ENCODE data around the gene MATN1.

- TF ChIP-seq ARNTL (CRISPR knock-in tag; IDR thresholded peaks at IDR 0.05; ENCODE audit: borderline replicate concordance, low read depth) (no peak), ESRRG (CRISPR knock-in tag; IDR thresholded peaks at IDR 0.05) (no peak), ZC3H10 (CRISPR knock-in tag; IDR thresholded peaks at IDR 0.05) (no peak), BACH2 (CRISPR knock-in tag; IDR thresholded peaks at IDR 0.05; ENCODE audit: borderline replicate concordance) (no peak), ZNF565 (CRISPR knock-in tag; conservative IDR thresholded peaks at IDR 0.05; ENCODE audit: low read depth) (no peak), RARB (CRISPR knock-in tag; IDR thresholded peaks at IDR 0.05) (no peak), ZFP30 (CRISPR knock-in tag; IDR thresholded peaks at IDR 0.05) (no peak)
- TF ChIP-seq, protein P1, sequence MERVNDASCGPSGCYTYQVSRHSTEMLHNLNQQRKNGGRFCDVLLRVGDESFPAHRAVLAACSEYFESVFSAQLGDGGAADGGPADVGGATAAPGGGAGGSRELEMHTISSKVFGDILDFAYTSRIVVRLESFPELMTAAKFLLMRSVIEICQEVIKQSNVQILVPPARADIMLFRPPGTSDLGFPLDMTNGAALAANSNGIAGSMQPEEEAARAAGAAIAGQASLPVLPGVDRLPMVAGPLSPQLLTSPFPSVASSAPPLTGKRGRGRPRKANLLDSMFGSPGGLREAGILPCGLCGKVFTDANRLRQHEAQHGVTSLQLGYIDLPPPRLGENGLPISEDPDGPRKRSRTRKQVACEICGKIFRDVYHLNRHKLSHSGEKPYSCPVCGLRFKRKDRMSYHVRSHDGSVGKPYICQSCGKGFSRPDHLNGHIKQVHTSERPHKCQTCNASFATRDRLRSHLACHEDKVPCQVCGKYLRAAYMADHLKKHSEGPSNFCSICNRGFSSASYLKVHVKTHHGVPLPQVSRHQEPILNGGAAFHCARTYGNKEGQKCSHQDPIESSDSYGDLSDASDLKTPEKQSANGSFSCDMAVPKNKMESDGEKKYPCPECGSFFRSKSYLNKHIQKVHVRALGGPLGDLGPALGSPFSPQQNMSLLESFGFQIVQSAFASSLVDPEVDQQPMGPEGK (CRISPR knock-in tag; IDR thresholded peaks at IDR 0.05; ENCODE audit: borderline replicate concordance): no peak
- TF ChIP-seq, protein P2, sequence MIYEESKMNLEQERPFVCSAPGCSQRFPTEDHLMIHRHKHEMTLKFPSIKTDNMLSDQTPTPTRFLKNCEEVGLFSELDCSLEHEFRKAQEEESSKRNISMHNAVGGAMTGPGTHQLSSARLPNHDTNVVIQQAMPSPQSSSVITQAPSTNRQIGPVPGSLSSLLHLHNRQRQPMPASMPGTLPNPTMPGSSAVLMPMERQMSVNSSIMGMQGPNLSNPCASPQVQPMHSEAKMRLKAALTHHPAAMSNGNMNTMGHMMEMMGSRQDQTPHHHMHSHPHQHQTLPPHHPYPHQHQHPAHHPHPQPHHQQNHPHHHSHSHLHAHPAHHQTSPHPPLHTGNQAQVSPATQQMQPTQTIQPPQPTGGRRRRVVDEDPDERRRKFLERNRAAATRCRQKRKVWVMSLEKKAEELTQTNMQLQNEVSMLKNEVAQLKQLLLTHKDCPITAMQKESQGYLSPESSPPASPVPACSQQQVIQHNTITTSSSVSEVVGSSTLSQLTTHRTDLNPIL (CRISPR knock-in tag; IDR thresholded peaks at IDR 0.05; ENCODE audit: low read depth): no peak
Observed at GRCh38 chr1:30679976-30680305, 43.4 kb downstream of the MATN1 start.

Measured in SK-N-SH treated with all-trans-retinoic acid at 6 μM for 48 hours (cell line).